Testis (tissue), 3 donors: ENCODE measurements around the gene WDHD1. TPM values are rescaled to one million over a fixed set of nuclear protein-coding genes. Genes with fewer than 3 reads are reported as not detected.
"Not testable (repeated sequence)": the region's sequence is repeated elsewhere in the genome, so short reads cannot be mapped to it uniquely, and the experiment has no call there.

Source experiments
- DNase-seq: peaks from one replicate; pipeline ENCODE4 v3.0.0-alpha.2; 2019
- H3K27ac ChIP-seq, 2 donors: fragments of 200-600 bp; sonication (generic); one replicate each; pipeline ENCODE4 v1.5.1; 2019
- H3K27me3 ChIP-seq: fragments of 200-600 bp; sonication (generic); one replicate; pipeline ENCODE4 v1.5.1; 2019
- H3K36me3 ChIP-seq: fragments of 200-600 bp; sonication (generic); one replicate; pipeline ENCODE4 v1.5.1; 2017; ENCODE audit warnings: low read depth; ENCODE audit errors: missing control alignments
- H3K4me1 ChIP-seq: fragments of 200-600 bp; sonication (generic); one replicate; pipeline ENCODE4 v1.5.1; 2019
- H3K4me3 ChIP-seq, 2 donors: fragments of 200-600 bp; sonication (generic); one replicate each; pipeline ENCODE4 v1.5.1; 2017 to 2019
- H3K9me3 ChIP-seq: fragments of 200-600 bp; sonication (generic); one replicate; pipeline ENCODE4 v1.5.1; 2017
- CTCF ChIP-seq, 3 experiments: fragments of 450-650 bp in 2 of 3; fragments of 200-600 bp in 1 of 3; sonication (generic) in 1 of 3; IDR thresholded peaks; one replicate each; pipeline ENCODE4 v1.5.1; 2016 to 2019; ENCODE audit warnings: antibody characterized with exemption in 3 of 3, mild to moderate bottlenecking in 2 of 3, moderate library complexity in 1 of 3
- POLR2A ChIP-seq: fragments of 450-650 bp; IDR thresholded peaks from one replicate; pipeline ENCODE4 v1.6.1; 2017; ENCODE audit warnings: antibody characterized with exemption, mild to moderate bottlenecking, moderate library complexity
- WGBS, 2 donors: methylation state at CpG; one replicate each; pipeline ENCODE4 v1.1.5; 2018; 5-methylcytosine and 5-hydroxymethylcytosine counted together
- intact Hi-C: fragments of 100-400 bp; cut with DNase I; formaldehyde crosslinking; loops from one replicate; pipeline ENCODE4 v1.15.1; 2023; ENCODE audit warnings: low total_unique reads
- polyA plus RNA-seq: library from polyadenylated mRNA; stranded (reverse); fragments of 350-450 nt; fragmentation: Illumina TruSeq; extraction: RNeasy Lipid Tissue Mini Kit (QIAGEN cat#74804); gene quantifications from one replicate; pipeline ENCODE4 v1.2.3, GENCODE V29; 2014; ENCODE audit warnings: low read depth, low replicate concordance; ENCODE audit not compliant: insufficient read depth
- total RNA-seq, 2 donors: library from RNA; depleted of rRNA; stranded (reverse); fragments of >200 nt; gene quantifications; one replicate each; pipeline ENCODE4 v1.2.3, GENCODE V29; 2016

Gene WDHD1
- total and polyA plus RNA-seq, 3 donors from 2014 or later, result 5.2 to 10.4 (median 9.0) TPM

- TF ChIP-seq CTCF (IDR thresholded peaks at IDR 0.05) (no peak), POLR2A (no peak)
- Histone ChIP-seq H3K9me3 (no peaks in the 10 kb centered on the region), H3K36me3 (no peaks in the 10 kb centered on the region), H3K27ac (peak overlapping the region in 1 of 2 donors; percentile 44), H3K4me1 (peaks cover 36% of the 10 kb centered on the region), H3K27me3 (no peaks in the 10 kb centered on the region), H3K4me3 (no peak overlapping the region)
- 34 to 42% methylated on average over 10 of the region's 10 CpGs for WGBS, 2 donors
- peak; percentile 21 for DNase-seq
- intact Hi-C loops, result no loop called here
These were observed 45.2 kb upstream of the WDHD1 start for GRCh38 chr14:55071870-55072640.

GRCh38 chr14:55070981-55071411 is 44.1 kb upstream of the WDHD1 start:
- 77 to 80% methylated on average over 4 of the region's 4 CpGs for WGBS, 2 donors
- intact Hi-C loops, result no loop called here
- Histone ChIP-seq H3K36me3 (no peaks in the 10 kb centered on the region), H3K4me1 (peaks cover 40% of the 10 kb centered on the region), H3K27me3 (no peaks in the 10 kb centered on the region), H3K4me3 (no peak overlapping the region), H3K27ac (peak overlapping the region in 1 of 2 donors; percentile 12), H3K9me3 (no peaks in the 10 kb centered on the region)
- peak; percentile 11 for DNase-seq
- TF ChIP-seq POLR2A, result no peak
- TF ChIP-seq CTCF (IDR thresholded peaks at IDR 0.05), result no peak

GRCh38 chr14:55066223-55066622 is 39.3 kb upstream of the WDHD1 start:
- intact Hi-C loops, result no loop called here
- no peaks in the 10 kb centered on the region for H3K27me3 ChIP-seq
- WGBS, 2 donors, result 67 to 84% methylated on average over 1 of the region's 1 CpG
- peaks cover 22% of the 10 kb centered on the region for H3K4me1 ChIP-seq
- no peak for TF ChIP-seq POLR2A
- TF ChIP-seq CTCF (IDR thresholded peaks at IDR 0.05), result no peak
- H3K4me3 ChIP-seq, result no peak overlapping the region
- H3K27ac ChIP-seq, result peak overlapping the region; percentile 34 to 71
- H3K36me3 ChIP-seq, result no peaks in the 10 kb centered on the region
- H3K9me3 ChIP-seq, result no peaks in the 10 kb centered on the region
- DNase-seq, result no peak

GRCh38 chr14:55065411-55065810 is 38.5 kb upstream of the WDHD1 start:
- peaks cover 18% of the 10 kb centered on the region for H3K4me1 ChIP-seq
- WGBS, 2 donors, result 47% methylated on average over 2 of the region's 2 CpGs
- peak overlapping the region in 1 of 2 donors; percentile 71 for H3K27ac ChIP-seq
- TF ChIP-seq POLR2A (no peak), CTCF (IDR thresholded peaks at IDR 0.05) (no peak)
- intact Hi-C loops, result no loop called here
- H3K4me3 ChIP-seq, result no peak overlapping the region
- no peaks in the 10 kb centered on the region for H3K27me3 ChIP-seq
- no peaks in the 10 kb centered on the region for H3K9me3 ChIP-seq
- no peaks in the 10 kb centered on the region for H3K36me3 ChIP-seq
- no peak for DNase-seq

GRCh38 chr14:55064896-55065295 is 38.0 kb upstream of the WDHD1 start:
- H3K27me3 ChIP-seq, DNase-seq, H3K4me3 ChIP-seq, intact Hi-C loops, H3K36me3 ChIP-seq, H3K9me3 ChIP-seq: not testable (repeated sequence)
- 65 to 78% methylated on average over 2 of the region's 2 CpGs for WGBS, 2 donors
- Histone ChIP-seq H3K4me1 (peaks cover 18% of the 10 kb centered on the region), H3K27ac (peak overlapping the region in 1 of 2 donors; percentile 71)
